Brain microvascular endothelial cell (primary cell): Measurements from ENCODE around the gene FOXK2.

Experiments used
- DNase-seq: peaks from one replicate; pipeline ENCODE4 v3.0.0-alpha.2; 2020
- H3K27ac ChIP-seq: fragments of 250-450 bp; sonication (Bioruptor Pico); 2 replicates; pipeline ENCODE4 v1.5.1; 2020; ENCODE audit warnings: mild to moderate bottlenecking, moderate library complexity
- H3K27me3 ChIP-seq: fragments of 250-450 bp; sonication (Bioruptor Pico); replicated peaks from 2 replicates; pipeline ENCODE4 v1.5.1; 2020; ENCODE audit warnings: mild to moderate bottlenecking
- H3K36me3 ChIP-seq: fragments of 250-450 bp; sonication (Bioruptor Pico); replicated peaks from 2 replicates; pipeline ENCODE4 v1.5.1; 2020; ENCODE audit warnings: mild to moderate bottlenecking
- H3K4me3 ChIP-seq: 2 replicates; pipeline ENCODE4 v1.5.1; 2011; ENCODE audit warnings: low read depth, mild to moderate bottlenecking, control low read depth, low read length, moderate library complexity
- CTCF ChIP-seq: IDR thresholded peaks from 2 replicates; pipeline ENCODE4 v1.5.1; 2011; ENCODE audit warnings: low read depth, mild to moderate bottlenecking, moderate library complexity, low read length, control low read depth, inconsistent platforms; ENCODE audit errors: missing control alignments
- in situ Hi-C: cut with HindIII; loops from 2 replicates; pipeline ENCODE4 v1.10.0; 2017; ENCODE audit warnings: low sequenced_read_pairs, low pct_ligation_motif_present

Gene FOXK2

GRCh38 chr17:82592767-82593589, 73.4 kb downstream of the FOXK2 start:
- Histone ChIP-seq H3K4me3 (peak overlapping the region; percentile 58), H3K27ac (peak overlapping the region; percentile 23), H3K27me3 (no peaks in the 10 kb centered on the region), H3K36me3 (peaks cover 15% of the 10 kb centered on the region)
- no peak for TF ChIP-seq CTCF
- in situ Hi-C loops, result no loop called here
- DNase-seq, result peak; percentile 68

GRCh38 chr17:82593590-82594087, 74.1 kb downstream of the FOXK2 start:
- no peak for TF ChIP-seq CTCF
- Histone ChIP-seq H3K27me3 (no peaks in the 10 kb centered on the region), H3K27ac (peak overlapping the region; percentile 23), H3K36me3 (peaks cover 17% of the 10 kb centered on the region), H3K4me3 (peak overlapping the region; percentile 58)
- no peak for DNase-seq
- in situ Hi-C loops, result no loop called here

- in situ Hi-C loops, result no loop called here
- no peak for DNase-seq
- H3K27me3 ChIP-seq, result no peaks in the 10 kb centered on the region
- no peak overlapping the region for H3K27ac ChIP-seq
- no peak overlapping the region for H3K4me3 ChIP-seq
- H3K36me3 ChIP-seq, result peaks cover 17% of the 10 kb centered on the region
- TF ChIP-seq CTCF, result no peak
Measured at GRCh38 chr17:82594571-82594970, 75.0 kb downstream of the FOXK2 start.

GRCh38 chr17:82595893-82596292, 76.4 kb downstream of the FOXK2 start:
- TF ChIP-seq CTCF, result no peak
- in situ Hi-C loops, result no loop called here
- Histone ChIP-seq H3K36me3 (peaks cover 27% of the 10 kb centered on the region), H3K4me3 (no peak overlapping the region), H3K27ac (no peak overlapping the region), H3K27me3 (no peaks in the 10 kb centered on the region)
- DNase-seq, result no peak

GRCh38 chr17:82596296-82596695, 76.8 kb downstream of the FOXK2 start:
- in situ Hi-C loops, result no loop called here
- DNase-seq, result no peak
- Histone ChIP-seq H3K27ac (no peak overlapping the region), H3K36me3 (peaks cover 31% of the 10 kb centered on the region), H3K27me3 (no peaks in the 10 kb centered on the region), H3K4me3 (no peak overlapping the region)
- TF ChIP-seq CTCF, result no peak
